DMS153 treated with DMSO at 0.1 percent for 48 hours (cell line): ENCODE results near the gene MATN3.

Experiments
- DNase-seq: peaks from one replicate; lab custom pipeline; 2025; ENCODE audit not compliant: unreplicated experiment; lab: John Stamatoyannopoulos, UW

Gene MATN3

DNA sequence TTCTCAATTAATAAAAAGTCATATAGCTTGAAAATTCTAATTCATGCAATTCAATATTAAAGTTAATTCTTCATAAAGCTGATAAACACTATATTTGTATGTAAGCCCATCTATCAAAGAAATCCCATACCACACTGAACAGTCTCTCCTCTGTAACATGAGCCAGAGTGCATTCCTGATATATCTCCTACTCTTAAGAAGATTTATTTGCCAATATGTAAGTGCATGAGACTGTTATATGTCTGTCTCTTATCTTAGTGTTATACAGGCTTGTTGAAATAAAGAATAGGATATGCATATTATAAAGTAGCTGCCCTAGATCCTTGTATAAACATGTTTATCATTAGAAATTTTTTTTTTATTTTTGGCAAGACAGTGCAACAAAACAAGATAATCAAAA is 70.3 kb downstream of the MATN3 start:
- DNase-seq, result no peak
